AG04450 (cell line): ENCODE measurements around the gene DRD4. TPM values are rescaled to one million over a fixed set of nuclear protein-coding genes. Genes with fewer than 3 reads are reported as not detected.

Experiments used
- CTCF ChIA-PET: fragments of 300-600, 350-600 bp; formaldehyde crosslinking; extraction: SDS; loops from one replicate; lab custom pipeline; 2022; ENCODE audit warnings: antibody characterized with exemption, inconsistent platforms; lab: Charles Lee
- POLR2A ChIA-PET: fragments of 350-600 bp; formaldehyde crosslinking; extraction: SDS; loops from one replicate; lab custom pipeline; 2021; ENCODE audit warnings: antibody characterized with exemption, inconsistent platforms; lab: Yijun Ruan, JAX
- DNase-seq: peaks from one replicate; pipeline ENCODE4 v3.0.0-alpha.2; 2011; ENCODE audit warnings: low read depth, low spot score
- H3K27ac ChIP-seq: one replicate; pipeline ENCODE4 v1.5.1; 2012; ENCODE audit warnings: low read depth, low read length, control low read depth
- H3K27me3 ChIP-seq: one replicate; pipeline ENCODE4 v1.6.0; 2012; ENCODE audit warnings: low read length; ENCODE audit not compliant: control insufficient read depth, insufficient read depth
- H3K4me3 ChIP-seq: 2 replicates; pipeline ENCODE4 v1.5.1; 2011; ENCODE audit warnings: mild to moderate bottlenecking, low read depth, low read length, control low read depth
- H3K9me3 ChIP-seq: 2 replicates; pipeline ENCODE4 v1.5.1; 2012; ENCODE audit warnings: low read length; ENCODE audit not compliant: control insufficient read depth, insufficient read depth
- CTCF ChIP-seq: IDR thresholded peaks from 2 replicates; pipeline ENCODE4 v1.5.1; 2011; ENCODE audit warnings: low read depth, low read length, control low read depth, inconsistent platforms
- polyA plus RNA-seq: library from polyadenylated mRNA; depleted of rRNA; stranded (reverse); fragments of >200 nt; gene quantifications from 2 replicates; pipeline ENCODE4 v1.2.3, GENCODE V29; 2011

Gene DRD4
- polyA plus RNA-seq, 1 experiment, result 0.05 TPM

- TF ChIP-seq CTCF, result no peak
- Histone ChIP-seq H3K27ac (no peak overlapping the region), H3K4me3 (no peak overlapping the region), H3K27me3 (no peaks in the 10 kb centered on the region), H3K9me3 (no peaks in the 10 kb centered on the region; the same call in 1 of the 2 replicates)
- ChIA-PET POLR2A (no interaction called here), CTCF (no interaction called here)
- no peak for DNase-seq
These were observed 40.7 kb upstream of the DRD4 start for GRCh38 chr11:596374-596773.

DNA sequence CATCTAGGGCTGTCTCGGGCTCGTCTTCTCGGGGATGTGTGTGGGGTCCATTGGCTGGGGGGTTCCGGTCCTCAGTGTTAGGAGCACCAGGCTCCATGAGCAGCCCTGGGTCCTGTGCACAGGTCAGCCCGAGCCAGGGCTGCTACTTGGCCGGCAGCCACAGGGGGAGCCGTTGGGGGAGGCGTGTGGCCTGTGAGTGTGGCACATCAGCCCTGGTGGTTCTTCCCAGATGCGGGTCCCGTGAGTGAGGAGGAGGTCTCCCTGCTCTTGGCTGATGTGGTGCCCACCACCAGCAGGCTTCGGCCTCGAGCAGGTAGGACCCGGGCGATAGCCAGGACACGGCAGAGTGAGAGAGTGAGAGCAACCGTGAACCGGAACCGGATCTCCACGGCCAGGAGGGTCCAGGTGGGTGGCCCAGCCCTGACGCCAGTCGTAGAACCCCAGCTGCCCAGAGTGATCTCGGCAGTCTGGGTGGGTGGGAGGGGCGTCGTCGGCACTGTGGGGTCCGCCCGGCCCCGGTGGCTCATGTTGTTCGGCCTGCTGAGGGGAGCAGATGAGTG is 39.8 kb upstream of the DRD4 start:
- Histone ChIP-seq H3K27ac (no peak overlapping the region), H3K4me3 (no peak overlapping the region), H3K27me3 (no peaks in the 10 kb centered on the region), H3K9me3 (no peaks in the 10 kb centered on the region; the same call in 1 of the 2 replicates)
- CTCF ChIA-PET, result no interaction called here
- no peak for DNase-seq
- POLR2A ChIA-PET, result no interaction called here
- TF ChIP-seq CTCF, result no peak

GRCh38 chr11:598005-598680 is 38.9 kb upstream of the DRD4 start:
- H3K9me3 ChIP-seq, result no peaks in the 10 kb centered on the region; the same call in 1 of the 2 replicates
- no peak overlapping the region for H3K27ac ChIP-seq
- ChIA-PET POLR2A (no interaction called here), CTCF (no interaction called here)
- no peak overlapping the region for H3K4me3 ChIP-seq
- DNase-seq, result no peak
- no peaks in the 10 kb centered on the region for H3K27me3 ChIP-seq
- no peak for TF ChIP-seq CTCF

GRCh38 chr11:601573-602245 is 35.4 kb upstream of the DRD4 start:
- no peak for DNase-seq
- H3K4me3 ChIP-seq, result no peak overlapping the region
- no peak for TF ChIP-seq CTCF
- no peak overlapping the region for H3K27ac ChIP-seq
- H3K9me3 ChIP-seq, result no peaks in the 10 kb centered on the region; the same call in 1 of the 2 replicates
- ChIA-PET CTCF (no interaction called here), POLR2A (no interaction called here)
- no peaks in the 10 kb centered on the region for H3K27me3 ChIP-seq

DNA sequence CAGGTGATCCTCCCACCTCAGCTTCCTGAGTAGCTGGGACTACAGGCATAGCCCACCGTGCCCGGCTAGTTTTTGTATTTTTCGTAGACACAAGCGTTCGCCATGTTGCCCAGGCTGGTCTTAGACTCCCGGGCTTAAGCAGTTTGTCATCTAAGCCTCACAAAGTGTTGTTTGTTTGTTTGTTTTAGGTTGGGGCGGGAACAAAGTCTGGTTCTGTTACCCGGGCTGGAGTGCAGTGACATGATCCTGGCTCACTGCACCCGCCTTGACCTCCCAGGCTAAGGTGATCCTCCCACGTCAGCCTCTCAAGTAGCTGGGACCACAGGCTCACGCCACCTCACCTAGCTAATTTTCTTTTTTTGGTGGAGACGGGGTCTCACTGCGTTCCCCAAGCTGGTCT is 33.9 kb upstream of the DRD4 start:
- ChIA-PET CTCF (no interaction called here), POLR2A (no interaction called here)
- no peak overlapping the region for H3K27ac ChIP-seq

More for the DNA sequence above, 33.9 kb upstream of the DRD4 start:
- no peak for TF ChIP-seq CTCF
- Histone ChIP-seq H3K9me3 (no peaks in the 10 kb centered on the region; the same call in 1 of the 2 replicates), H3K4me3 (no peak overlapping the region), H3K27me3 (no peaks in the 10 kb centered on the region)
- DNase-seq, result no peak
